Nephron (organoid): ENCODE results near the gene UBASH3A.
A peak's percentile ranks its signal among the peaks of the same experiment; 100 is the strongest.

ENCODE experiments used
- H3K27ac Mint-ChIP-seq, 3 experiments: 2 replicates each; pipeline ENCODE4 v1.8.0; 2020; ENCODE audit warnings: mixed read lengths in 3 of 3, mild to moderate bottlenecking in 2 of 3, moderate library complexity in 1 of 3
- H3K27me3 Mint-ChIP-seq: 2 replicates; pipeline ENCODE4 v1.8.0; 2021; ENCODE audit warnings: low read depth, mild to moderate bottlenecking, moderate library complexity, mixed read lengths
- H3K36me3 Mint-ChIP-seq: 2 replicates; pipeline ENCODE4 v1.8.0; 2020; ENCODE audit warnings: low read depth, mixed read lengths
- H3K4me1 Mint-ChIP-seq: 2 replicates; pipeline ENCODE4 v1.8.0; 2020; ENCODE audit warnings: mixed read lengths
- H3K4me3 Mint-ChIP-seq, 3 experiments: 2 replicates each; pipeline ENCODE4 v1.8.0; 2020; ENCODE audit warnings: mild to moderate bottlenecking in 3 of 3, mixed read lengths in 3 of 3, moderate library complexity in 2 of 3
- H3K9me3 Mint-ChIP-seq: 2 replicates; pipeline ENCODE4 v1.8.0; 2020; ENCODE audit warnings: mixed read lengths
- TF ChIP-seq, protein P1 (sequence below), 3 experiments: fragments of 200-600 bp; sonication (generic); IDR thresholded peaks; one replicate each; pipeline ENCODE4 v1.5.0; 2021; ENCODE audit warnings: antibody characterized with exemption in 3 of 3; ENCODE audit not compliant: unreplicated experiment in 3 of 3

UBASH3A gene

DNA sequence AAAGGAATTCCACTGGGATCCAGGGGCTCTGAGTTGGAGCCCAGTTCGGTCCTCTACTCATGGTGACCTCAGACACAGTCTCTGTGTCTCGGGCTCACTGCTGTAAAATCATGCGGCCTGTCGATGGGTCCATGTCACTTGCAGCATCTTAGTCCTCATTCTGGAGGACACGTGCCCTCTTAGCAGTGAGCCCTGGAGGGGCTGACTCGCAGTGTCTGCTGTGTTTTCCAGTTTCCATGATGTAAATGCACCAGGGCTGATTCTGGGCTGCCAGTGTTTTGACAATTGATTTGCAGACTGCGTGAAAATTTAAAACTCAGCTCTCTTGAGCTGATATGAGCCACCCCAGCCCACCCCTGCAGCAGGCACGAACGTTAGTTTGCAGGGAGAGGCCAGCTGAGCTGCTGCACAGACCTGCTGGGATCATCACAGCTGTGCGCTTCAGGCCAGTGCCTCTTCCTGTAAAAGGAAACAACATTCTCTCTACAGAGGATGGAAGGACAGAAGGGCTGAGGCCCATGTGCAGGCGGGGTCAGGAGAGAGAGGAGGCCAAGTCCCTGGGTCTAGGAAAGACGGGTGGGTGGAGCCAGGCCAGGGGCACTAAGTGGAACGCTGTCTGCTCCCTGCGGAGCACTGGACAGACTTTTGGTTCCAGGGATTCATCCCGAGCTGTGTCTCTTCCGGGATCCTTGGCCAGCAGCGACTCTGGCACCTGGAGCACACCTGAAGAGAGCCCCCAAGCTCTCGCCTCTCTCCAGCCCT is 49.7 kb downstream of the UBASH3A start:
- TF ChIP-seq, protein P1, sequence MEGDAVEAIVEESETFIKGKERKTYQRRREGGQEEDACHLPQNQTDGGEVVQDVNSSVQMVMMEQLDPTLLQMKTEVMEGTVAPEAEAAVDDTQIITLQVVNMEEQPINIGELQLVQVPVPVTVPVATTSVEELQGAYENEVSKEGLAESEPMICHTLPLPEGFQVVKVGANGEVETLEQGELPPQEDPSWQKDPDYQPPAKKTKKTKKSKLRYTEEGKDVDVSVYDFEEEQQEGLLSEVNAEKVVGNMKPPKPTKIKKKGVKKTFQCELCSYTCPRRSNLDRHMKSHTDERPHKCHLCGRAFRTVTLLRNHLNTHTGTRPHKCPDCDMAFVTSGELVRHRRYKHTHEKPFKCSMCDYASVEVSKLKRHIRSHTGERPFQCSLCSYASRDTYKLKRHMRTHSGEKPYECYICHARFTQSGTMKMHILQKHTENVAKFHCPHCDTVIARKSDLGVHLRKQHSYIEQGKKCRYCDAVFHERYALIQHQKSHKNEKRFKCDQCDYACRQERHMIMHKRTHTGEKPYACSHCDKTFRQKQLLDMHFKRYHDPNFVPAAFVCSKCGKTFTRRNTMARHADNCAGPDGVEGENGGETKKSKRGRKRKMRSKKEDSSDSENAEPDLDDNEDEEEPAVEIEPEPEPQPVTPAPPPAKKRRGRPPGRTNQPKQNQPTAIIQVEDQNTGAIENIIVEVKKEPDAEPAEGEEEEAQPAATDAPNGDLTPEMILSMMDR (IDR thresholded peaks at IDR 0.05; ENCODE audit: unreplicated experiment in 3 of 3), result no peak
- Mint-ChIP-seq H3K4me1 (peaks cover 31% of the 10 kb centered on the region), H3K9me3 (peaks cover 5% of the 10 kb centered on the region), H3K27me3 (peaks cover 7% of the 10 kb centered on the region), H3K4me3 (no peak overlapping the region), H3K36me3 (no peaks in the 10 kb centered on the region), H3K27ac (peak overlapping the region; percentile 48 to 76 (median 59))

GRCh38 chr21:42453986-42454570 is 50.4 kb downstream of the UBASH3A start:
- Mint-ChIP-seq H3K27me3 (peaks cover 7% of the 10 kb centered on the region), H3K4me3 (no peak overlapping the region), H3K9me3 (peaks cover 5% of the 10 kb centered on the region), H3K27ac (peak overlapping the region; percentile 48 to 76 (median 72)), H3K4me1 (peaks cover 35% of the 10 kb centered on the region), H3K36me3 (no peaks in the 10 kb centered on the region)
- TF ChIP-seq, protein P1 (IDR thresholded peaks at IDR 0.05; ENCODE audit: unreplicated experiment in 3 of 3), result no peak

DNA sequence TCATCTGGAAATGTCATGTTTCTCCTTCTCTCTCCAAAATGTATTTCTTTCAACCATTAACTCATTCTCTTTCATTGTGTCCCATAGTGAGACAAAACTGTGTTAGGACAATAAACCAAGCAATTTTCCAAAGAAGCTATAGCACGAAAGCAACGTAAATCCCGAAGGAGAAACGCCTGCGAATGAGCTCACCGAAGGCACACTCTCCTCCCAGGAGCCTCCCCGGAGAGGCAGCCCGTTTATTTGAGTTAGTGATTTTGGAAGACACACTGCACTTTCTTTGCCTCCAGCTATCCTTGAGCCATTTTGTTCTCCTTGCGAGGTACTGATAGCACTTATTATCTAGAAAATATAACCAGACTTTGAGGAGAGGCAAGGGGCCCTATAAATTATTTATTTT is 51.1 kb downstream of the UBASH3A start:
- TF ChIP-seq, protein P1 (IDR thresholded peaks at IDR 0.05; ENCODE audit: unreplicated experiment in 3 of 3), result no peak
- Mint-ChIP-seq H3K9me3 (peaks cover 5% of the 10 kb centered on the region), H3K27me3 (peaks cover 7% of the 10 kb centered on the region), H3K4me3 (no peak overlapping the region), H3K36me3 (no peaks in the 10 kb centered on the region), H3K4me1 (peaks cover 35% of the 10 kb centered on the region), H3K27ac (peak overlapping the region; percentile 28 to 72 (median 48))

- peaks cover 31% of the 10 kb centered on the region for H3K4me1 Mint-ChIP-seq
- TF ChIP-seq, protein P1 (IDR thresholded peaks at IDR 0.05; ENCODE audit: unreplicated experiment in 3 of 3), result no peak
- H3K9me3 Mint-ChIP-seq, result peaks cover 5% of the 10 kb centered on the region
- H3K27ac Mint-ChIP-seq, result peak overlapping the region; percentile 48 to 79 (median 68)
- H3K27me3 Mint-ChIP-seq, result peaks cover 5% of the 10 kb centered on the region
- H3K36me3 Mint-ChIP-seq, result no peaks in the 10 kb centered on the region
- no peak overlapping the region for H3K4me3 Mint-ChIP-seq
Measured at GRCh38 chr21:42455196-42455595, 51.5 kb downstream of the UBASH3A start.

- peaks cover 31% of the 10 kb centered on the region for H3K4me1 Mint-ChIP-seq
- H3K27ac Mint-ChIP-seq, result peak overlapping the region; percentile 48 to 79 (median 68)
- H3K27me3 Mint-ChIP-seq, result peaks cover 7% of the 10 kb centered on the region
- TF ChIP-seq, protein P1 (IDR thresholded peaks at IDR 0.05; ENCODE audit: unreplicated experiment in 3 of 3), result no peak
- H3K9me3 Mint-ChIP-seq, result peaks cover 5% of the 10 kb centered on the region
- no peak overlapping the region for H3K4me3 Mint-ChIP-seq
- no peaks in the 10 kb centered on the region for H3K36me3 Mint-ChIP-seq
Measured at GRCh38 chr21:42455754-42456440, 52.2 kb downstream of the UBASH3A start.
